ENCODE data around the gene MID1IP1. TPM values are rescaled to one million over a fixed set of nuclear protein-coding genes. Genes with fewer than 3 reads are reported as not detected.

MID1IP1 gene
- total and polyA plus RNA-seq, 2 donors from 2014 or later = 21.2 to 76.5 TPM

DNA sequence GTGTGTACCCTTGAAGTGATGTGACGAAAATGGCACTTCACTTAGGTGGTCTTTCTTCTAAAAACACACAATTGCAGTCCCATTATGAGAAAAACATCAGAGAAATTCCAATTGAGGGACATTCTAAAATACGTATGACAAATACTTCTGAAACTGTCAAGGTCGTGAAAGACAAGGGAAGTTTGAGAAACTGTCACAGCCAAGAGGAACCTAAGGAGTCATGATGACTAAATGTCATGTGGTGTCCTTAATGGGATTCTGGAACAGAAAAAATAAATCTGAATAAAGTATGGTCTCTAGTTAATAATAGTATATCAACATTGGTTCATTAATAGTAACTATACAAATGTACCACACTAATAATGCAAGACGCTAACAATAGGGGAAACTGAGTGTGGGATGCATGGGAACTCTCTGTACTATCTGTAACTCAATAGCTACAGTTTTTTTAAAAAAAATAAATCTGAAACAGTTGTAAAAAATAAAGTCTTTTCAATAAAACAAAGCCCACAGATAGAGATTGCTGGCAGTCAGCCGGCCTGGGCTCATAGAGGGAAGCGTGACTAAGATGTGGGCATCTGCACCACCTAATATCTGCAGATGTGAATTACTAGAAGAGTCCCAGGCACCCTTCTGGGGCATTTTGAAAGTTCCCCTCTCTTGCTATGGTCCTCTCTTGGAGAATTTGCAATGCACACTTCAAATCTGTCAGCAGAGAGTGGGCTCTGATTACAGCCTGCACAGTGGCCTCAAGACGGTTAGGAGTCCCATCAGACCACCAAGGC is 47.6 kb downstream of the MID1IP1 start:
- Histone ChIP-seq H3K27me3 (ENCODE audit: control insufficient read depth, insufficient read depth, low read length) (peaks cover 1% of the 10 kb centered on the region), H3K9ac (ENCODE audit: low read length in 3 of 3) (no peak overlapping the region), H3K27ac (ENCODE audit: low read depth in 2 of 2, low read length in 2 of 2) (no peak overlapping the region), H3K36me3 (ENCODE audit: control insufficient read depth in 2 of 3, insufficient read depth in 3 of 3, low read length in 3 of 3) (no peaks in the 10 kb centered on the region), H3K4me3 (ENCODE audit: low read length in 3 of 3) (no peak overlapping the region), H3K4me1 (ENCODE audit: control insufficient read depth in 2 of 3, insufficient read depth in 2 of 3, low read depth in 1 of 3, low read length in 3 of 3) (no peaks in the 10 kb centered on the region), H3K9me3 (ENCODE audit: control insufficient read depth in 2 of 3, insufficient read depth in 1 of 3, low read length in 3 of 3) (no peaks in the 10 kb centered on the region)
- FAIRE-seq = no peak
- no peak for TF ChIP-seq CTCF (IDR thresholded peaks at IDR 0.05; ENCODE audit: borderline replicate concordance, extremely low read depth, insufficient read depth)
- intact Hi-C loops (cut with DNase I) = no loop called here
- DNase-seq = no peak

GRCh38 chrX:38850807-38851544 is 49.7 kb downstream of the MID1IP1 start:
- H3K4me1 ChIP-seq (ENCODE audit: control insufficient read depth in 2 of 3, insufficient read depth in 2 of 3, low read depth in 1 of 3, low read length in 3 of 3) = no peaks in the 10 kb centered on the region
- H3K9ac ChIP-seq (ENCODE audit: low read length in 3 of 3) = no peak overlapping the region
- DNase-seq (no peak), FAIRE-seq (no peak)
- no peak overlapping the region for H3K27ac ChIP-seq (ENCODE audit: low read depth in 2 of 2, low read length in 2 of 2)
- H3K4me3 ChIP-seq (ENCODE audit: low read length in 3 of 3) = no peak overlapping the region
- no peaks in the 10 kb centered on the region for H3K9me3 ChIP-seq (ENCODE audit: control insufficient read depth in 2 of 3, insufficient read depth in 1 of 3, low read length in 3 of 3)
- no peak for TF ChIP-seq CTCF (IDR thresholded peaks at IDR 0.05; ENCODE audit: borderline replicate concordance, extremely low read depth, insufficient read depth)
- peaks cover 2% of the 10 kb centered on the region for H3K27me3 ChIP-seq (ENCODE audit: control insufficient read depth, insufficient read depth, low read length)
- intact Hi-C loops (cut with DNase I) = no loop called here
- H3K36me3 ChIP-seq (ENCODE audit: control insufficient read depth in 2 of 3, insufficient read depth in 3 of 3, low read length in 3 of 3) = no peaks in the 10 kb centered on the region

- no peak for FAIRE-seq
These were observed 53.0 kb downstream of the MID1IP1 start for GRCh38 chrX:38854305-38854704.

More at GRCh38 chrX:38854305-38854704, 53.0 kb downstream of the MID1IP1 start:
- peaks cover 2% of the 10 kb centered on the region for H3K27me3 ChIP-seq (ENCODE audit: control insufficient read depth, insufficient read depth, low read length)
- H3K4me1 ChIP-seq (ENCODE audit: control insufficient read depth in 2 of 3, insufficient read depth in 2 of 3, low read depth in 1 of 3, low read length in 3 of 3) = no peaks in the 10 kb centered on the region
- no peak for TF ChIP-seq CTCF (IDR thresholded peaks at IDR 0.05; ENCODE audit: borderline replicate concordance, extremely low read depth, insufficient read depth)
- H3K9me3 ChIP-seq (ENCODE audit: control insufficient read depth in 2 of 3, insufficient read depth in 1 of 3, low read length in 3 of 3) = no peaks in the 10 kb centered on the region
- no peak overlapping the region for H3K9ac ChIP-seq (ENCODE audit: low read length in 3 of 3)
- no peaks in the 10 kb centered on the region for H3K36me3 ChIP-seq (ENCODE audit: control insufficient read depth in 2 of 3, insufficient read depth in 3 of 3, low read length in 3 of 3)
- intact Hi-C loops (cut with DNase I) = no loop called here
- H3K27ac ChIP-seq (ENCODE audit: low read depth in 2 of 2, low read length in 2 of 2) = no peak overlapping the region
- DNase-seq = no peak
- H3K4me3 ChIP-seq (ENCODE audit: low read length in 3 of 3) = no peak overlapping the region

Other genes starting within 250 kb of the MID1IP1 start
- 44.9 TPM for gene TSPAN7, start 239.9 kb upstream of the MID1IP1 start, total RNA-seq
- gene TSPAN7, start 239.9 kb upstream of the MID1IP1 start, polyA plus RNA-seq (ENCODE audit: insufficient read depth, low read depth, low replicate concordance) = 98.3 TPM